ENCODE data around the gene NBEA. TPM values are rescaled to one million over a fixed set of nuclear protein-coding genes. Genes with fewer than 3 reads are reported as not detected.
A peak's percentile ranks its signal among the peaks of the same experiment; 100 is the strongest.

The NBEA gene
- total RNA-seq, 1 donor: 4.0 TPM

DNA sequence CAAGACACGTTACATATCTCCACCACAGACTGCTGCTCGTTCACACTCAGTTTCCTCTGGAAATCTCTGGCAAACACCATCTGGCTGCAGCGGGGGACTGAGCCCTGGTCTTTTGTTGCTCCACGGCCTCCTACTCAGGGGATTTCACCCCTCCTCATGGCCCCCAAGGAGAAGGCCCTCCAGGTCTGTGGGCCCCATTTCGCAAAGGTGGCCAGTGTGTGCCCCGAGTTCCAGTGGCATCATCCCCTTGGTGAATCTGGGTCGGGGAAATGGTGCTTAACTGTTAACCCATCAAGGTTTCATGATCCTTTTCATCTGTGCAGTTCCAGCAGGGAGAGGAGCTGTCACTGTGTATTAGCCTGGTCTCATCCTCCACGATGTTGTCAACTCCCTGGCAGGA, 769.8 kb downstream of the NBEA start:
- no peak for DNase-seq (ENCODE audit: insufficient read length, low spot score, missing footprints)
- H2AFZ ChIP-seq (ENCODE audit: low read length): no peak overlapping the region
- TF ChIP-seq, protein P1, sequence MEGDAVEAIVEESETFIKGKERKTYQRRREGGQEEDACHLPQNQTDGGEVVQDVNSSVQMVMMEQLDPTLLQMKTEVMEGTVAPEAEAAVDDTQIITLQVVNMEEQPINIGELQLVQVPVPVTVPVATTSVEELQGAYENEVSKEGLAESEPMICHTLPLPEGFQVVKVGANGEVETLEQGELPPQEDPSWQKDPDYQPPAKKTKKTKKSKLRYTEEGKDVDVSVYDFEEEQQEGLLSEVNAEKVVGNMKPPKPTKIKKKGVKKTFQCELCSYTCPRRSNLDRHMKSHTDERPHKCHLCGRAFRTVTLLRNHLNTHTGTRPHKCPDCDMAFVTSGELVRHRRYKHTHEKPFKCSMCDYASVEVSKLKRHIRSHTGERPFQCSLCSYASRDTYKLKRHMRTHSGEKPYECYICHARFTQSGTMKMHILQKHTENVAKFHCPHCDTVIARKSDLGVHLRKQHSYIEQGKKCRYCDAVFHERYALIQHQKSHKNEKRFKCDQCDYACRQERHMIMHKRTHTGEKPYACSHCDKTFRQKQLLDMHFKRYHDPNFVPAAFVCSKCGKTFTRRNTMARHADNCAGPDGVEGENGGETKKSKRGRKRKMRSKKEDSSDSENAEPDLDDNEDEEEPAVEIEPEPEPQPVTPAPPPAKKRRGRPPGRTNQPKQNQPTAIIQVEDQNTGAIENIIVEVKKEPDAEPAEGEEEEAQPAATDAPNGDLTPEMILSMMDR (IDR thresholded peaks at IDR 0.05; ENCODE audit: extremely low read depth, low read depth, low read length): no peak
- H3K27ac ChIP-seq (ENCODE audit: low read depth, low read length): no peak overlapping the region
- no peaks in the 10 kb centered on the region for H3K36me3 ChIP-seq (ENCODE audit: insufficient read depth, low read length)
- H4K20me1 ChIP-seq (ENCODE audit: insufficient read depth, low read length): no peaks in the 10 kb centered on the region
- no peak overlapping the region for H3K4me2 ChIP-seq (ENCODE audit: insufficient read depth, low read length)
- no peaks in the 10 kb centered on the region for H3K79me2 ChIP-seq (ENCODE audit: insufficient read depth, low read length)
- peaks cover 9% of the 10 kb centered on the region for H3K4me1 ChIP-seq (ENCODE audit: insufficient read depth, low read length)
- no peaks in the 10 kb centered on the region for H3K9me3 ChIP-seq (ENCODE audit: low read depth, low read length)
- no peak overlapping the region for H3K4me3 ChIP-seq (ENCODE audit: insufficient read depth, low read length)
- H3K27me3 ChIP-seq (ENCODE audit: insufficient read depth, low read length): no peaks in the 10 kb centered on the region

DNA sequence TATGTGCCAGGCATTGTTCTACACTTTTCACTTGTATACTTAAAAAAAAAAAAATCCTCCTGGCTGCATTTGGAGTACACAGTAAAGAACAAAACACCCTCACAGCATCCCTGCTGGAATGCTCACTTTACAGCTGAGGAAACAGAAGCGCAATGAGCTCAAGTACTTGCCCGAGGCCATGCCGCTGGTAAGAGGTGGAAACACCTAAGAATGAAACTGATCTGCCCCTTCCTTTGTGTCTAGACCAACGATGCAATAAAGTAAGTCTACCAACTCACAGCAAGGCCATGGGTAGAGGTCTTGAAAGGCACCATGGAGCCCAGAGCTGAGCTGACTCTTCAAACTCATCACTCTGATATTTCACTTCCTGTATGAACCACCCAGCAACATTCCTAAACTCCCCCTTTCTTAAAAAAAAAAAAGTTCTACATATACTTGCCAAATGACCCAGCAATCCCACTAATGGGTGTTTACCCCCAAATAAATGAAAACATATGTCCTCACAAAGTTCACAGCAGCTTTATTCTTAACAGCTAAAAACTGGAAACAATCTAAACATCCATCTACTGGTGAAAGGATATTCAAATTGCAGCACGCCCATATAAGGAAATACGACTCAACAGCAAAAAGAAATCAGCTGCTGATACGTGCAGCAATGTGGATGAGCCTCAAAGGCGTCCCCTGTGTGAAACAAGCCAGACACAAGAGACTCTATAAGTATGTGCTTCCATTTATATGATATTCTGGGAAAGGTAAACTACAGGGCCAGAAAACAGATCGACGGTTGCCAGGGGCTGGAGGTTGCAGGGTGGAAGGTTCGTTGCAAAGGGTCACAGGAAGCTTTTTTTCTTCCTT, 771.1 kb downstream of the NBEA start:
- Histone ChIP-seq H3K4me3 (ENCODE audit: insufficient read depth, low read length) (no peak overlapping the region), H3K4me1 (ENCODE audit: insufficient read depth, low read length) (peaks cover 9% of the 10 kb centered on the region), H3K4me2 (ENCODE audit: insufficient read depth, low read length) (no peak overlapping the region), H3K9me3 (ENCODE audit: low read depth, low read length) (no peaks in the 10 kb centered on the region), H3K36me3 (ENCODE audit: insufficient read depth, low read length) (no peaks in the 10 kb centered on the region), H3K79me2 (ENCODE audit: insufficient read depth, low read length) (no peaks in the 10 kb centered on the region), H3K27me3 (ENCODE audit: insufficient read depth, low read length) (no peaks in the 10 kb centered on the region), H4K20me1 (ENCODE audit: insufficient read depth, low read length) (no peaks in the 10 kb centered on the region), H2AFZ (ENCODE audit: low read length) (peak overlapping the region; percentile 76), H3K27ac (ENCODE audit: low read depth, low read length) (no peak overlapping the region)
- TF ChIP-seq, protein P1 (IDR thresholded peaks at IDR 0.05; ENCODE audit: extremely low read depth, low read depth, low read length): no peak
- DNase-seq (ENCODE audit: insufficient read length, low spot score, missing footprints): no peak

- Histone ChIP-seq H3K4me3 (ENCODE audit: insufficient read depth, low read length) (no peak overlapping the region), H2AFZ (ENCODE audit: low read length) (peak overlapping the region; percentile 51), H3K79me2 (ENCODE audit: insufficient read depth, low read length) (no peaks in the 10 kb centered on the region), H3K27ac (ENCODE audit: low read depth, low read length) (no peak overlapping the region), H3K27me3 (ENCODE audit: insufficient read depth, low read length) (no peaks in the 10 kb centered on the region), H3K9me3 (ENCODE audit: low read depth, low read length) (no peaks in the 10 kb centered on the region), H3K36me3 (ENCODE audit: insufficient read depth, low read length) (no peaks in the 10 kb centered on the region), H3K4me1 (ENCODE audit: insufficient read depth, low read length) (peaks cover 9% of the 10 kb centered on the region), H4K20me1 (ENCODE audit: insufficient read depth, low read length) (no peaks in the 10 kb centered on the region), H3K4me2 (ENCODE audit: insufficient read depth, low read length) (no peak overlapping the region)
- DNase-seq (ENCODE audit: insufficient read length, low spot score, missing footprints): no peak
- TF ChIP-seq, protein P1 (IDR thresholded peaks at IDR 0.05; ENCODE audit: extremely low read depth, low read depth, low read length): no peak
These were observed 772.1 kb downstream of the NBEA start for GRCh38 chr13:35714121-35714520.

DNA sequence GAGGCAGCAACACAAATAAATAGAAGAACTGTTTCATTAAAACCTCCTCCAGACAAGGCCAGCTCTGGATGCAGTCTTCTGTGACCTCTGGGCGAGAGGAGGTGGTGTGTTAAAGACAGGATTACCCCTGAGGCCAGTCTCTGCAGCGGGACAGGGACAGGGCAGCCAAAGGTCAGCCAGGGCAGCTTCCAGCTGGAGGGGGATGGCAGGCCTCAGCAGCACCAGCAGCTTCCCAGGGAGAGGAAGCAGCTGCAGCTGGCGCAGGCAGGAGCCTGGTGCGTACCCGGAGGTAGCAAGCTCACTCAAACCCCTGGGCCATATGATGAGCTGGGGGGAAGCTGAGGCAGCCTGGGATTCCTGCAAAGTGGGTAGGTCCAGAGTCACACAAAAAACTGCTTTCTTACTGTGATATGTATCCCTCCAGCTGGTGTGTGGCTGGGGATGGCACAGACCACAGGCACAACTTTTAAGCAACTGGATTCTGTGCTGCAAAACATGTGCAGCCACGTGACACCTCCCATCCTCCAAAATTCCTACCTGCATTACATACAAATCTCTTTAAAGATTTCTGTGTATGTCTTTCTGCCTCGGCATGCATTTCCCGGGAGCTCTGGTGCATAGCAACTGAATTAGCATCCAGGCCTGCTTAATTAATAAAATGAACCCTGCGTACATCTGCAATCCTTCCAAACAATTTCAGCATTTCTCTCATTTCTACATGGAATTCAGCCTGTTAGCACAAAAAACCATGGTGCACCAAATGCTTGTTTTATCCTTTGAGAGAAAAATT, 772.7 kb downstream of the NBEA start:
- H3K36me3 ChIP-seq (ENCODE audit: insufficient read depth, low read length): no peaks in the 10 kb centered on the region
- H3K27me3 ChIP-seq (ENCODE audit: insufficient read depth, low read length): no peaks in the 10 kb centered on the region
- DNase-seq (ENCODE audit: insufficient read length, low spot score, missing footprints): no peak
- H4K20me1 ChIP-seq (ENCODE audit: insufficient read depth, low read length): no peaks in the 10 kb centered on the region
- no peaks in the 10 kb centered on the region for H3K9me3 ChIP-seq (ENCODE audit: low read depth, low read length)
- H3K27ac ChIP-seq (ENCODE audit: low read depth, low read length): no peak overlapping the region
- H2AFZ ChIP-seq (ENCODE audit: low read length): peak overlapping the region; percentile 51
- H3K4me3 ChIP-seq (ENCODE audit: insufficient read depth, low read length): no peak overlapping the region
- no peaks in the 10 kb centered on the region for H3K79me2 ChIP-seq (ENCODE audit: insufficient read depth, low read length)
- TF ChIP-seq, protein P1 (IDR thresholded peaks at IDR 0.05; ENCODE audit: extremely low read depth, low read depth, low read length): no peak
- no peak overlapping the region for H3K4me2 ChIP-seq (ENCODE audit: insufficient read depth, low read length)
- peaks cover 9% of the 10 kb centered on the region for H3K4me1 ChIP-seq (ENCODE audit: insufficient read depth, low read length)
